ENCODE data around the gene PPP2R5A. TPM values are rescaled to one million over a fixed set of nuclear protein-coding genes. Genes with fewer than 3 reads are reported as not detected.
"Not testable (repeated sequence)": the region's sequence is repeated elsewhere in the genome, so short reads cannot be mapped to it uniquely, and the experiment has no call there.

PPP2R5A gene
- total RNA-seq, 3 donors from 2014 or later, result 56.5 to 63.9 (median 63.3) TPM

- Histone ChIP-seq H3K9me3 (no peaks in the 10 kb centered on the region), H3K36me3 (ENCODE audit: low read depth) (no peaks in the 10 kb centered on the region), H3K4me1 (ENCODE audit: low read depth) (no peaks in the 10 kb centered on the region), H3K4me3 (no peak overlapping the region)
- DNase-seq (no peak), ATAC-seq (no peak)
- intact Hi-C loops (cut with DNase I, micrococcal nuclease), result loop anchor here in 1 of 2 donors (10.0 kb wide), 1 partner anchor 250 kb away; no protein-coding TSS in a partner anchor
- TF ChIP-seq, protein P1, sequence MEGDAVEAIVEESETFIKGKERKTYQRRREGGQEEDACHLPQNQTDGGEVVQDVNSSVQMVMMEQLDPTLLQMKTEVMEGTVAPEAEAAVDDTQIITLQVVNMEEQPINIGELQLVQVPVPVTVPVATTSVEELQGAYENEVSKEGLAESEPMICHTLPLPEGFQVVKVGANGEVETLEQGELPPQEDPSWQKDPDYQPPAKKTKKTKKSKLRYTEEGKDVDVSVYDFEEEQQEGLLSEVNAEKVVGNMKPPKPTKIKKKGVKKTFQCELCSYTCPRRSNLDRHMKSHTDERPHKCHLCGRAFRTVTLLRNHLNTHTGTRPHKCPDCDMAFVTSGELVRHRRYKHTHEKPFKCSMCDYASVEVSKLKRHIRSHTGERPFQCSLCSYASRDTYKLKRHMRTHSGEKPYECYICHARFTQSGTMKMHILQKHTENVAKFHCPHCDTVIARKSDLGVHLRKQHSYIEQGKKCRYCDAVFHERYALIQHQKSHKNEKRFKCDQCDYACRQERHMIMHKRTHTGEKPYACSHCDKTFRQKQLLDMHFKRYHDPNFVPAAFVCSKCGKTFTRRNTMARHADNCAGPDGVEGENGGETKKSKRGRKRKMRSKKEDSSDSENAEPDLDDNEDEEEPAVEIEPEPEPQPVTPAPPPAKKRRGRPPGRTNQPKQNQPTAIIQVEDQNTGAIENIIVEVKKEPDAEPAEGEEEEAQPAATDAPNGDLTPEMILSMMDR (IDR thresholded peaks at IDR 0.05), result no peak
These were observed 30.0 kb downstream of the PPP2R5A start for GRCh38 chr1:212315184-212315583.

GRCh38 chr1:212315907-212316306, 30.7 kb downstream of the PPP2R5A start:
- peak in 1 of 3 donors; percentile 51 for DNase-seq
- ATAC-seq, result peak; percentile 71
- intact Hi-C loops (cut with DNase I, micrococcal nuclease), result loop anchor here in 1 of 2 donors (10.0 kb wide), 1 partner anchor 251 kb away; no protein-coding TSS in a partner anchor

GRCh38 chr1:212317916-212318315, 32.7 kb downstream of the PPP2R5A start:
- DNase-seq, result peak in 1 of 3 donors; percentile 68
- TF ChIP-seq, protein P1 (IDR thresholded peaks at IDR 0.05), result no peak
- ATAC-seq, result no peak
- no peaks in the 10 kb centered on the region for H3K36me3 ChIP-seq (ENCODE audit: low read depth)
- H3K4me1 ChIP-seq (ENCODE audit: low read depth), result no peaks in the 10 kb centered on the region
- intact Hi-C loops (cut with DNase I, micrococcal nuclease), result loop anchor here in 1 of 2 donors (10.0 kb wide), 1 partner anchor 253 kb away; no protein-coding TSS in a partner anchor
- no peaks in the 10 kb centered on the region for H3K9me3 ChIP-seq
- no peak overlapping the region for H3K4me3 ChIP-seq

More at GRCh38 chr1:212315907-212316306, 30.7 kb downstream of the PPP2R5A start:
- Histone ChIP-seq H3K4me1 (ENCODE audit: low read depth) (no peaks in the 10 kb centered on the region), H3K36me3 (ENCODE audit: low read depth) (no peaks in the 10 kb centered on the region), H3K4me3 (no peak overlapping the region), H3K9me3 (no peaks in the 10 kb centered on the region)
- TF ChIP-seq, protein P1 (IDR thresholded peaks at IDR 0.05), result no peak

DNA sequence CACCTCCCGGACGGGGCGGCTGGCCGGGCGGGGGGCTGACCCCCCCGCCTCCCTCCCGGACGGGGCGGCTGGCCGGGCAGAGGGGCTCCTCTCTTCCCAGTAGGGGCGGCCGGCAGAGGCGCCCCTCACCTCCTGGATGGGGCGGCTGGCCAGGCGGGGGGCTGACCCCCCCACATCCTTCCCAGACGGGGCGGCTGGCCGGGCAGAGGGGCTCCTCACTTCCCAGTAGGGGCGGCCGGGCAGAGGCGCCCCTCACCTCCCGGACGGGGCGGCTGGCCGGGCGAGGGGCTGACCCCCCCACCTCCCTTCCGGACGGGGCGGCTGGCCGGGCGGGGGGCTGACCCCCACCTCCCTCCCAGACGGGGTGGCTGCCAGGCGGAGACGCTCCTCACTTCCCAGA, 35.8 kb downstream of the PPP2R5A start:
- H3K9me3 ChIP-seq; intact Hi-C loops (cut with DNase I, micrococcal nuclease); H3K4me3 ChIP-seq; ATAC-seq; DNase-seq; H3K4me1 ChIP-seq (ENCODE audit: low read depth); H3K36me3 ChIP-seq (ENCODE audit: low read depth): not testable (repeated sequence)

DNA sequence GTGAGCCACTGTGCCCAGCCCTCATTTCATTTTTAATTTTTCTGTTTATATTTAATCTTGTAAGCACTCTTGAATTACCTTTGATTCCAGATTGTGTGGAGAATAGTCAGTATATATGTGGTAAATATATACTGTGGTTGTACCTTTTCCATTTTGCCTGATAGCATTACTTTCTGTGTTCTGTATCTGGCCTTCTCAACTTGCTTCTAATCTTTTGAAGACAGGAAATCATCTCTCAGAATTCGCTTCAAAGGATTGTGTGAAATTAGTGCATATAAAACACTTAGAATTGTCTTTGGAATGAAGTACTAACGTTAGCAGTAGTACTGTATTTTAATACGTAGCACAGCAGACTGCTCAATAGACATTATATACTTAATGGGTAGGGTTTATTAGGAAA, 37.9 kb downstream of the PPP2R5A start:
- DNase-seq (no peak), ATAC-seq (no peak)
- Histone ChIP-seq H3K9me3 (no peaks in the 10 kb centered on the region), H3K36me3 (ENCODE audit: low read depth) (no peaks in the 10 kb centered on the region), H3K4me1 (ENCODE audit: low read depth) (peaks cover 4% of the 10 kb centered on the region), H3K4me3 (no peak overlapping the region)
- intact Hi-C loops (cut with DNase I, micrococcal nuclease), result no loop called here
- TF ChIP-seq, protein P1 (IDR thresholded peaks at IDR 0.05), result no peak

DNA sequence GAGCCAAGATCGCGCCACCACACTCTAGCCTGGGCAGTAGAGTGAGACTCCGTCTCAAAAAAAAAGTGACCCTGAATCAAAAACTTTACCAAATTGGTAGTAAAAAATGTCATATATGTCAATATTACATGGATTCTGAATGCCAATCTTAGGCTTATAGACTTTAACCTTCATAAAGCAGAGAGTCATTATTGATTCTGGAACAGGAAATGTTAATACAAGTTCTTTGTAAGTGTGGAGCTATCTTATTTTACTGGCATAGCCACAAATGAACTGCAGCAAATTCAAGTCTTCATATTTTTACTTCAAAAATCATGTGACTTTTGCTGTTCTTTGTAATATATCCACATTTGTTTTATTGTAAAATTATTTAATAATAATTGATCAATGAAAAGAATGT, 41.3 kb downstream of the PPP2R5A start:
- H3K9me3 ChIP-seq, result no peaks in the 10 kb centered on the region
- TF ChIP-seq, protein P1 (IDR thresholded peaks at IDR 0.05), result no peak
- no peak overlapping the region for H3K4me3 ChIP-seq
- no peak for ATAC-seq
- no peak for DNase-seq
- intact Hi-C loops (cut with DNase I, micrococcal nuclease), result no loop called here
- H3K4me1 ChIP-seq (ENCODE audit: low read depth), result peaks cover 4% of the 10 kb centered on the region
- no peaks in the 10 kb centered on the region for H3K36me3 ChIP-seq (ENCODE audit: low read depth)
